GM12874 (cell line): ENCODE measurements around the gene CPVL.

Experiments
- TF ChIP-seq, protein P1 (sequence below): IDR thresholded peaks from 2 replicates; pipeline ENCODE4 v1.5.1; 2011; ENCODE audit warnings: low read depth, mild to moderate bottlenecking, control low read depth, low read length, moderate library complexity; ENCODE audit not compliant: insufficient read depth

The CPVL gene

DNA sequence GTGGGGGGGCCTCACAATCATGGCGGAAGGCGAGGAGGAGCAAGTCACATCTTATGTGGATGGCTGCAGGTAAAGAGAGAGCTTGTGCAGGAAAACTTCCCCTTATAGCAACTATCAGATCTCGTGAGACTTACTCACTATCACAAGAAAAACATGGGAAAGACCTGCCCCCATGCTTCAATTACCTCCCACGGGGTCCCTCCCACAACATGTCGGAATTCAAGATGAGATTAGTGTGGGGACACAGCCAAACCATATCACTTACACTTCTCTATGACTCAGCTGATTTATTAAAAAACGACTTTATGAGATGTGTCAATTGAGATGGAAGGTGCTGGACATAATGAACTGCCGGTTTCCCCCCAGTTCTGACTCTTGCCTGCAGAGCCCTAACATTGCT is 24.4 kb upstream of the CPVL start:
- TF ChIP-seq, protein P1, sequence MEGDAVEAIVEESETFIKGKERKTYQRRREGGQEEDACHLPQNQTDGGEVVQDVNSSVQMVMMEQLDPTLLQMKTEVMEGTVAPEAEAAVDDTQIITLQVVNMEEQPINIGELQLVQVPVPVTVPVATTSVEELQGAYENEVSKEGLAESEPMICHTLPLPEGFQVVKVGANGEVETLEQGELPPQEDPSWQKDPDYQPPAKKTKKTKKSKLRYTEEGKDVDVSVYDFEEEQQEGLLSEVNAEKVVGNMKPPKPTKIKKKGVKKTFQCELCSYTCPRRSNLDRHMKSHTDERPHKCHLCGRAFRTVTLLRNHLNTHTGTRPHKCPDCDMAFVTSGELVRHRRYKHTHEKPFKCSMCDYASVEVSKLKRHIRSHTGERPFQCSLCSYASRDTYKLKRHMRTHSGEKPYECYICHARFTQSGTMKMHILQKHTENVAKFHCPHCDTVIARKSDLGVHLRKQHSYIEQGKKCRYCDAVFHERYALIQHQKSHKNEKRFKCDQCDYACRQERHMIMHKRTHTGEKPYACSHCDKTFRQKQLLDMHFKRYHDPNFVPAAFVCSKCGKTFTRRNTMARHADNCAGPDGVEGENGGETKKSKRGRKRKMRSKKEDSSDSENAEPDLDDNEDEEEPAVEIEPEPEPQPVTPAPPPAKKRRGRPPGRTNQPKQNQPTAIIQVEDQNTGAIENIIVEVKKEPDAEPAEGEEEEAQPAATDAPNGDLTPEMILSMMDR = no peak

DNA sequence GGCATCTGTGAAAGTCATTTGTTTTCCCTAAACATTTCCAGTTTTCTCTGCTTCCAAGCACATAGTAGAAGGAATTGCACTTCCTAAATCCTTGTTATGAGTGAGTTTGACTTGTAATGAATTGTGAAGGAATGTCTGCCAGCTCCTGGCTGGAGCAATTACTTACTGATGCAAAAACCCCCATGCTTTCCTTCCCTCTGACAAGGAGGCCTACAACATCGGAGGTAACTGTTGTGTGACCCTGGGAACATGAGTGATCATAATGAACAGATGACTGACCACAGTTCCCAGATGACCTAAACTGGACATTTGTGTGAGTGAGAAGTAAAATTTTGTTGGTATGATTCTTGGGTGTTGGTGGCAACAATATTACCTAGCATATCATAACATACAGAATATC is 21.4 kb upstream of the CPVL start:
- TF ChIP-seq, protein P1 = no peak

DNA sequence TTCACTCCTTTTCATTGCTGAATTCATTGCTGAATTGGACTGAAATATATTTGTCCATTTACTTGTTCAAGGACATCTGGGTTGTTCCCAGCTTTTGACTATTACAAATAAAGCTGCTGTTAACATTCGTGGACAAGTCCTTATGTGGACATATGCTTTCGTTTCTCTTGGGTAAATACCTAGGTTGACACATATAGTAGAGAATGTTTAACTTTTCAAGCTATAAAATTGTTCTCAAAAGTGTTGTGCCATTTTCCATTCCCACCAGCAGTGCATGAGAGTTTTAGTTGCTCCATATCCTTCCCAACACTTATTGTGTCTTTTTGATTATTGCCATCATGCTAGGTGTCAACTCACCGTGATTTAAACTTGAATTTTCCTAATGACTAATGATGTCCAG is 17.5 kb upstream of the CPVL start:
- TF ChIP-seq, protein P1 = no peak

DNA sequence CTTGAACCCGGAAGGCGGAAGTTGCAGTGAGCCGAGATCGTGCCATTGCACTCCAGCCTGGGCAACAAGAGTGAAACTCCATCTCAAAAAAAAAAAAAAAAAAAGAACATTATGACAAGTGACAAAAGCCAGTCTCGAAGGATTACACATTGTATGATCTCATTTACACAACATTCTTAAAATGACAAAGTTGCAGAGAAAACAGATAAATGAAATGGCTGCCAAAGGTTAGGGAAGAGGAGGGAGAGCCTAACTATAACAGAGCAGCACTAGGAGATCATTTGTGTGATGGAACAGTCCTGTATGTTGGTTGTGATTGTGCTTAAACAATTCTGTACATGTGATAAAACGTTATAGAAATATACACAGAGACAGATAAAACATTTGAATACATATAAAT is 16.2 kb upstream of the CPVL start:
- TF ChIP-seq, protein P1 = no peak

DNA sequence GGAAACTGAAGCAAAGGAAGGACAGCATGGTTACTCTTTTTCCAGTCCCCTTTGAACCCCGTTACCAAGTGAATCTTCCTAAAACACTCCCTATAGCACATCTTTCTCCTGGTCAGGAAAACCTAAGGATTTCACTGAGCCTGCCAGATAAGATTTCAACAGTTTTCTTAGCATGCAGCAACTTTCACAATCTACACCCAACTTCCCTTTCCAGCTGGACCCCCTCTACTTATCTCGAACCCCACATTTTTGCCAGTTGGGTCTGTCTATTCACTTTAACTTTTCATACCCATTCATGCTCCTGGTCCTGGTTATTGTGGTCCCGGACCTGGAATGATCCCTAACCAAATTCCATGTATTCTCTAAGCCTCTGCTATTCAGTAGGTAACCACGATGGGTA is 14.9 kb upstream of the CPVL start:
- TF ChIP-seq, protein P1 = no peak

DNA sequence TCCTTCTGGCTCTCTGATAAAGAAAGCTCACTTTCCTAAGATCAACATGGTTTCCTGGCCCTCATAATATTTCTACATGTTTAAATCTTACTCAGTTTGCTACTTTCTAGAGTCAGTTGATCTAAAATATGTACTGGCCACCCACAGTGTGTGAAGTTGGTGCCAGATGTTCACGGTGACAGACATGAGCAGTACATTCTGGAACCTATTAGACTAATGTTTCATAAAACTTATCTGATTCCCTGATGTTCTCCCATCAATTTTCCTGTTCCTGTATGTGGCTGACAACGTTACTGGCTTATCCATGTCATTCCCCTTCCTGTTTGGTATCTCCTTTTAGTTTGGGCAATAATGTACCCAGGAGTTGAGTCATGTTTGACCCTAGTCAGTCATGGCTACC is 13.7 kb upstream of the CPVL start:
- TF ChIP-seq, protein P1 = no peak

DNA sequence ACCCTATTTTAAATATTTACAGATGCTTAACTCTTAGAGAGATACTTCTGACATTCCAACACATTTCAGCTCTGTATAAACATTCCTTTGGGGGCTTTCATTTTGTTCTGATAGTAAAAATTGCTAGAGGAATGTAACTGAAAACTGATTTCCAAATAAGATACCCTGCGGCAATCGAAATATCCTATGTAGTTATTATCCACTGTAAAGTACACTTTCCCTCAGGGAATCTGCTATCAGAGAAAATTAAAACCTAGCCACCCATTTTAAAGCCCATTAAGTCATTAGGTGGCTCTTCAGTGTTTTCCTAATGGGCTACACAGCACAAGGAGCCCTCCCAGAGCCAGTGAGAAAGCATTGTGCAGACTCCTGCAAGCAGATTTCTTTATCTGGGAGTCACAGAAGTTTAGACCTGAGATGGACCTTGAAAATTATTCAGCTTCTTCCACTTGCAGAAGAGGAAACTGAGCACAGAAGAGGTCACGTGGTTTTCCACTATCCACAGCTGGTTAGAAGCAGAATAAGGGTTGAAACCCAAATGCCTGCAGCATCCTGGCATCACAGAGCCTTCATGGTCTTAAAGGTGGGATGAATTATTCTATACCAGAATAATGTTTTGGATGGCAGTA is 12.6 kb upstream of the CPVL start:
- TF ChIP-seq, protein P1 = no peak
